Small intestine (tissue), 7 donors: ENCODE results near the gene NAALADL2. TPM values are rescaled to one million over a fixed set of nuclear protein-coding genes. Genes with fewer than 3 reads are reported as not detected.
"Not testable (repeated sequence)": the region's sequence is repeated elsewhere in the genome, so short reads cannot be mapped to it uniquely, and the experiment has no call there.

ENCODE experiments used
- DNase-seq, 2 donors: peaks; one replicate each; pipeline versions ENCODE4 v3.0.0 to v3.0.0-alpha.2; 2013
- FAIRE-seq: peaks from 2 replicates; lab custom pipeline; 2012; peaks lifted over from hg19 to GRCh38; lab: Jason Lieb, UNC
- H3K27ac ChIP-seq, 3 donors: one replicate each; pipeline ENCODE4 v1.5.1; 2013; ENCODE audit warnings: low read length in 2 of 3, mild to moderate bottlenecking in 2 of 3, control low read depth in 1 of 3, inconsistent platforms in 1 of 3, low read depth in 1 of 3, moderate library complexity in 1 of 3
- H3K27me3 ChIP-seq, 3 donors: one replicate each; pipeline ENCODE4 v1.6.1; 2013; ENCODE audit warnings: low read length in 3 of 3, inconsistent platforms in 1 of 3; ENCODE audit not compliant: control insufficient read depth in 3 of 3, insufficient read depth in 3 of 3
- H3K36me3 ChIP-seq, 3 donors: one replicate each; pipeline ENCODE4 v1.6.1; 2013; ENCODE audit warnings: low read length in 3 of 3, inconsistent platforms in 1 of 3, low read depth in 1 of 3, mild to moderate bottlenecking in 1 of 3, moderate library complexity in 1 of 3; ENCODE audit not compliant: control insufficient read depth in 3 of 3, insufficient read depth in 2 of 3
- H3K4me1 ChIP-seq, 3 donors: one replicate each; pipeline ENCODE4 v1.6.1; 2013; ENCODE audit warnings: low read length in 2 of 3, inconsistent platforms in 1 of 3, low read depth in 1 of 3, mild to moderate bottlenecking in 1 of 3, moderate library complexity in 1 of 3; ENCODE audit not compliant: control insufficient read depth in 3 of 3, insufficient read depth in 2 of 3
- H3K4me3 ChIP-seq, 3 donors: one replicate each; pipeline ENCODE4 v1.5.1; 2013; ENCODE audit warnings: low read length in 3 of 3, control low read depth in 1 of 3, inconsistent platforms in 1 of 3, low read depth in 1 of 3, mild to moderate bottlenecking in 1 of 3, moderate library complexity in 1 of 3
- H3K9me3 ChIP-seq, 2 donors: one replicate each; pipeline ENCODE4 v1.6.1; 2013; ENCODE audit warnings: low read depth in 1 of 2, low read length in 1 of 2; ENCODE audit not compliant: control insufficient read depth in 2 of 2, insufficient read depth in 1 of 2
- WGBS, 3 donors: extraction: QIAGEN DNeasy Blood & Tissue Kit; methylation state at CpG; one replicate each; pipeline ENCODE4 v1.1.7; 2013; 5-methylcytosine and 5-hydroxymethylcytosine counted together
- polyA plus RNA-seq, 4 donors: library from polyadenylated mRNA; stranded (reverse) in 3 of 4; unstranded in 1 of 4; fragments of 200-250 nt in 3 of 4; fragments of 120-200 nt in 1 of 4; gene quantifications; one replicate each; pipeline versions ENCODE4 v1.2.1 to v1.2.3, GENCODE V29; 2013
- donor health status: healthy with polysubstance abuse.
- donor health status: control.
- donor health status: control.
- donor health status: Bipolar disorder and iron deficiency.
- donor health status: healthy.

NAALADL2 gene
- polyA plus RNA-seq, 4 donors: 0.22 to 7.8 (median 0.70) TPM

DNA sequence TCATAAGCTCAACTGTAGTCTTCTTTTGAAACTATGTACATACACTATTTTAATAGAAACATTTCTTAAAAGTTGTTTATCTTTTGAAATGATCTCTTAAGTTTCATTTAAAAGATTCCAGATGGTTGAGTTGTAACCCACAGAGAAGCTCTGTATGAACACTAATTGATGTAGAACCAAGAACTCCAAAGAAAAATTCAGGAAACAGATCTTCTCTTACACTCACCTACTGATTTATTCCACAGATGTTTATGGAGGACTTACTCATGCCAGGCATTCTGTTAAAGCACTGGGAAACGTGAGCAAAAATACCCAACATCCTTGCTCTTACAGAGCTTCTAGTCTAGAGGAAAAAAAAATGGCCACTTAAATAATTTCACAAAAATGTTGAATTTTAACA is 551.1 kb downstream of the NAALADL2 start:
- Histone ChIP-seq H3K4me1 (no peaks in the 10 kb centered on the region), H3K9me3 (no peaks in the 10 kb centered on the region), H3K27me3 (no peaks in the 10 kb centered on the region), H3K36me3 (no peaks in the 10 kb centered on the region), H3K4me3 (no peak overlapping the region), H3K27ac (no peak overlapping the region)
- 63 to 88% (median 64%) methylated on average over 1 of the region's 1 CpG for WGBS, 3 donors
- DNase-seq (no peak), FAIRE-seq (no peak)

DNA sequence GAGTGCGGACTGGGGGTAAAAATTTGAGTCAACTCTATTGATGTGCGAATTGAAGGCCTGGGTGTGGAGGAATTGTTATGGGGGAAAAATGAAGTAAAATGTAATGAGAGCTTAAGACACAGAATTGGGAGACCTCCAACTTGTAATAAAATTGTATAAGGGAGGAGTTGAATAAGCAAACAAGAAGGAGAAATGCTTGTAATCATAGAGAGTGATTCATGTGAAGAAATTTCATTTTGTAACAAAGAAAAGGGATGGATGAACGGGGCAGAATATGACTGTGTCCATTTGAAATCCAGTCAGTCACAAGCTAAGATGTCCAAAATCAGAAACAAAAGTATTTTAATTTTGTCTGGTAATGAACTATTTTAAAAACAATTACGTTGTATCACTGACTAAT is 552.3 kb downstream of the NAALADL2 start:
- Histone ChIP-seq H3K4me1 (no peaks in the 10 kb centered on the region), H3K4me3 (no peak overlapping the region), H3K9me3 (no peaks in the 10 kb centered on the region), H3K36me3 (no peaks in the 10 kb centered on the region), H3K27me3 (no peaks in the 10 kb centered on the region), H3K27ac (no peak overlapping the region)
- no peak for DNase-seq
- FAIRE-seq: no peak
- WGBS, 3 donors: 84 to 95% (median 87%) methylated on average over 4 of the region's 4 CpGs

DNA sequence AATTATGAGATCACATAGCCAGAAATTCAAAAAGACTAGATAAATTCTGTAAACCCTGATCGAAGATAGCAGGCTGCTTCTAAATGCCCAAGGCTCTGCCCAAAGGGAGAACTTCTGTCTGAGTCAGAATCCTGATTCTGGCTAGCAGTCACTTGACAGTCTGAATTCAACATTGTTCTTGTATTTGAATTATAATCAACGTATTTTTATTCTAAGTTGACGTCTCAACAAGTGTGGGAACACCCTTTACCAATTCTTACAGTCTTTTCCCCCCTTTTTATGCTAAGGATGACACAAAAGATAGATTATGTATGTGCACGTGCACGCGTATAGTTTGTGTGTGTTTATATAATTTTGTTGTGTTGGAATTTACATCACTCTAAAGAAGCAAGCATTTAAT is 552.8 kb downstream of the NAALADL2 start:
- no peak overlapping the region for H3K27ac ChIP-seq
- no peaks in the 10 kb centered on the region for H3K9me3 ChIP-seq
- H3K4me1 ChIP-seq: no peaks in the 10 kb centered on the region
- H3K4me3 ChIP-seq: no peak overlapping the region
- DNase-seq (no peak), FAIRE-seq (no peak)
- H3K27me3 ChIP-seq: no peaks in the 10 kb centered on the region
- WGBS, 3 donors: 86 to 89% (median 89%) methylated on average over 6 of the region's 6 CpGs
- no peaks in the 10 kb centered on the region for H3K36me3 ChIP-seq

DNA sequence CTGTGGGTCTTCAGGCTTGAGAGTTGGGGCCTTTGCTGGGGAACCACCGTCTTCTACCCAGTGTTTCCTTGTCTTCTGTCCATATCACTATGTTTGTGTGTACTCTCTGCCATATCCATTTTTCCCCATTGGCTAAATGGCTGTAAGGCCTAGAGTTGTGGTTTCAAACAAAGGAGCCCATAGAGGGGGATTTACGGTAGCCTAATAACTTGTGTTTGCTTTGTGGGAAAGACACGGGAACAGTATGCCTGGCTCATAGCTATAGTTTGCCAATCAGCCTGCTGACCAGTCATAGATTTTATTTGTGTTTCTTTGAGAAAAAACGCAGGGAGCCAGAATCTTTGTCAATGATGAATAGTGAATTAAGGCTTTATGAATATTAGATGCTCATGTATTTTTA is 554.8 kb downstream of the NAALADL2 start:
- 92% methylated on average over 4 of the region's 4 CpGs for WGBS, 3 donors
- H3K27ac ChIP-seq: no peak overlapping the region
- no peak for DNase-seq
- no peak overlapping the region for H3K4me3 ChIP-seq
- H3K4me1 ChIP-seq: no peaks in the 10 kb centered on the region
- H3K36me3 ChIP-seq: no peaks in the 10 kb centered on the region
- H3K27me3 ChIP-seq: no peaks in the 10 kb centered on the region
- FAIRE-seq: no peak
- H3K9me3 ChIP-seq: no peaks in the 10 kb centered on the region

DNA sequence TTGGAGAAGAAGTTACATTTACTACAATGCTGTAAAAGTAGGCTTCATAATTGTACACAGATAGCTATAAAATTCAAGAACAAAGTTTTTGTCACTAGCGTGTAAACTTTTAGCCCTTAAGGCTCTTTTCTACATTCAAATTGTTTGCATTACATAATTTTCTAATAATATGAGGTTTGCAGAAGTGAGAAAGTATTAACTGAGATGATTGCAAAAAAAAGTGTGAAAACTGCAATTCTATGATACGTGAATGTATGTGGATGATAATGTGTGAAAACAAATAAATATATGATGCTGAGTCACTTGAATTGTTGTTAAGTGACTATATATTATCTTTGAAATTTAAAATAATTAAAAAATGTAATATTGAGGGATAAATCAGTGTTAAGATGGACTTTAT is 557.5 kb downstream of the NAALADL2 start:
- FAIRE-seq: no peak
- H3K27me3 ChIP-seq: no peaks in the 10 kb centered on the region
- 92 to 93% (median 93%) methylated on average over 2 of the region's 2 CpGs for WGBS, 3 donors
- no peak for DNase-seq
- H3K9me3 ChIP-seq: no peaks in the 10 kb centered on the region
- H3K36me3 ChIP-seq: no peaks in the 10 kb centered on the region
- no peaks in the 10 kb centered on the region for H3K4me1 ChIP-seq
- H3K27ac ChIP-seq: no peak overlapping the region
- no peak overlapping the region for H3K4me3 ChIP-seq

DNA sequence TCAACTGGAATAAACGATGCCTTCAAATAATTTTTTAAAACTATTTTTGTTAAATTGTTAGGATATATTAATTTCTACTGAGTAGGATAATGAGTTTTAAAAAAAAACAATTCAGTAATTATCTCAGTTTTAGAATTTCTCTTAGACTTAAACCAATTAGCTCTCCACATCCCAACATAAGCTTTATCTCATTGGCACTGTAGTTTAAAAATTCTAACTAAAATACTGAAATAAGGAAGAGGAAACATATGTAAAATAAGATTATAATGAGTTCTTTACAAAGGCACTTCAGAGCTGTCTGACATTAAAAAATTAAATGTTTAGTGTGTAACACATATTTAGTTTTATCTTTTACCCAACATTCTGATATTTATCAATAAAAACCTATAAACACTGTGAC is 558.3 kb downstream of the NAALADL2 start:
- Histone ChIP-seq H3K4me1 (no peaks in the 10 kb centered on the region), H3K9me3 (no peaks in the 10 kb centered on the region), H3K27me3 (no peaks in the 10 kb centered on the region), H3K36me3 (no peaks in the 10 kb centered on the region), H3K4me3 (no peak overlapping the region), H3K27ac (no peak overlapping the region)
- FAIRE-seq (peak; percentile 55), DNase-seq (no peak)
- 73 to 89% (median 85%) methylated on average over 1 of the region's 1 CpG for WGBS, 3 donors

DNA sequence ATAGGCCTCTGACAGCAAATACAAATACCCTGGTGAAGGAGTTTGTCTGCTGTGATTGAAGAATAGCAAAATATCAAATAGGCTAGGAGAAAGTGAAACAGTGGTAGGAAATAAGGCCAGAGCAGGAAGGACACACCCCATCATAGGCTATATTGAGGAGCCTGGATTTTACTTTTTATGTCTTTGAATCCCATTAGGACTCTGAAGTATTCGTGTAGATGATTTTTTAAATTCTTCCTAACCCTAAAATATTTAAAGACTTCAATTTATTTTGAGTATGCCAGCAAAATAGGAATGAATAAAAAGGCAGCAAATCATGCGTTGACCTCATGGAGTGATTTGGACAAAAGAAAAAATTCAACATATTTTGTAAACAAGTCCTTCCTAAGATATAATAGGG is 562.8 kb downstream of the NAALADL2 start:
- no peak for DNase-seq
- H3K27me3 ChIP-seq: no peaks in the 10 kb centered on the region
- no peaks in the 10 kb centered on the region for H3K9me3 ChIP-seq
- no peak overlapping the region for H3K27ac ChIP-seq
- FAIRE-seq: no peak
- no peak overlapping the region for H3K4me3 ChIP-seq
- WGBS, 3 donors: 74 to 81% (median 78%) methylated on average over 2 of the region's 2 CpGs
- no peaks in the 10 kb centered on the region for H3K36me3 ChIP-seq
- H3K4me1 ChIP-seq: no peaks in the 10 kb centered on the region

DNA sequence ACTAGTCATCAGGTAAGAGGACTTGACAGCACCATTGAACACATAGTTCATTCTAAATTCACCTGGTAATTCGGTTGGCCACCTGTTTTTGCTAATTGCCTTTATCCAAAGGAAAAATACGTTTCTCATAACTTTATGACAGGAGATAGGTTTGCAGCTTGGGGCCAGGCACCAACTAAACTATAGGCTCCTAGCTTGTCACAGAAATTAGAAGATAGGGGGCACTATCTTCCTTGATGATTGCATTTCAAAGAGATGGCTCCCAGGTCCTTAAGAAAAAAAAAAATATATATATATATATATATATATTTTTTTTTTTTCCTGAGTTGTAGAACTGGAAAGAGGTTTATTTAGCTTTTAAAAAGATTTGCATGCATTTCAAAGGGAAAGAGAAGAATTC is 563.6 kb downstream of the NAALADL2 start:
- no peaks in the 10 kb centered on the region for H3K9me3 ChIP-seq
- WGBS, 3 donors: 64 to 81% (median 71%) methylated on average over 2 of the region's 2 CpGs
- no peaks in the 10 kb centered on the region for H3K27me3 ChIP-seq
- no peak for DNase-seq
- no peaks in the 10 kb centered on the region for H3K36me3 ChIP-seq
- no peak overlapping the region for H3K27ac ChIP-seq
- no peak overlapping the region for H3K4me3 ChIP-seq
- no peak for FAIRE-seq
- H3K4me1 ChIP-seq: no peaks in the 10 kb centered on the region

DNA sequence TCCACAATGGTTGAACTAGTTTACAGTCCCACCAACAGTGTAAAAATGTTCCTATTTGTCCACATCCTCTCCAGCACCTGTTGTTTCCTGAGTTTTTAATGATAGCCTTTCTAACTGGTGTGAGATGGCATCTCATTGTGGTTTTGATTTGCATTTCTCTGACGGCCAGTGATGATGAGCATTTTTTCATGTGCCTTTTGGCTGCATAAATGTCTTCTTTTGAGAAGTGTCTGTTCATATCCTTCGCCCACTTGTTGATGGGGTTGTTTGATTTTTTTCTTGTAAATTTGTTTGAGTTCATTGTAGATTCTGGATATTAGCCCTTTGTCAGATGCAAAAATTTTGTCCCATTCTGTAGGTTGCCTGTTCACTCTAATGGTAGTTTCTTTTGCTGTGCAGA is 564.7 kb downstream of the NAALADL2 start:
- FAIRE-seq, H3K36me3 ChIP-seq, H3K27me3 ChIP-seq, H3K4me1 ChIP-seq, DNase-seq, H3K9me3 ChIP-seq, H3K4me3 ChIP-seq, H3K27ac ChIP-seq: not testable (repeated sequence)
- 85 to 90% (median 88%) methylated on average over 2 of the region's 2 CpGs for WGBS, 3 donors
